GDM1 (cell line): ENCODE measurements around the gene STAP1.
"Not testable (repeated sequence)": the region's sequence is repeated elsewhere in the genome, so short reads cannot be mapped to it uniquely, and the experiment has no call there.

ENCODE experiments used
- DNase-seq: peaks from one replicate; lab custom pipeline; 2025; lab: John Stamatoyannopoulos, UW

STAP1 gene

GRCh38 chr4:67616478-67616877, 58.0 kb downstream of the STAP1 start:
- DNase-seq = no peak

DNA sequence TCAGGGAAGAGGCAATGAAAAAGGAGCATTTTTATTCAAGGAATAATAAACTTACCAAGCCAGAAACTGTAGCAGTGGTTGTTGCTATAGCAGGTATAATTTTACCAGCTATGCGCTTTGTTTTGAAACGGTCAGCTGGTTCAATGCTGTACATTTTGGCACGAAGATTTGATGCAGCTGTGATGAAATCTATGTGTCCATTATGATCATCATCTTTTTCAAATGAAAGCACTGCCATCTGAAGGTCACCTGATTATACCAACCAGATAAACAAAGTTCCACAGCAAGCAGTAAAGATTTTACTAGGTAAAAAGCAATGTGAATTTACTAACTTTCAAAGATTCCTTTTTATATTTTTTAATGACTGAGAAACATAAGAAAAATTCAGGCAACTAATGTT, 66.4 kb downstream of the STAP1 start:
- no peak for DNase-seq

GRCh38 chr4:67632492-67632891, 74.0 kb downstream of the STAP1 start:
- DNase-seq = no peak

DNA sequence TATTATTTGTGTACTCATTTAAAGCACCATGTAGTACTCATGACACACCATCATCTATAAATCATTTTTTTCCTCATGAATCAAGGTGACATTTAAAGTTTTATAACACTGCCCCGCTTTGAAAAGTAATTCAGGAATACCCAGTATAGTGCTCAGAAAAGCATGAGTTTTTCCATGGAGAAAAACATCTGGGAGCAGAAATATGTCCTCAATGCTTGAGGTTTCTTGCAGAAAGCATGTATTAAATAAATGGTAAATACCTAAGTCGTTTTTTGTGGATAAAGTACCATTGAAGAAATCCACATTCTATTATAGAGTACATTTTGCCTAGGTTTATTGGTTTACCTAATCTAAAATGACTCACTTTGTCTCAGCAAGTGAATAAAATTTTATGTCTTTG, 76.2 kb downstream of the STAP1 start:
- DNase-seq = no peak

DNA sequence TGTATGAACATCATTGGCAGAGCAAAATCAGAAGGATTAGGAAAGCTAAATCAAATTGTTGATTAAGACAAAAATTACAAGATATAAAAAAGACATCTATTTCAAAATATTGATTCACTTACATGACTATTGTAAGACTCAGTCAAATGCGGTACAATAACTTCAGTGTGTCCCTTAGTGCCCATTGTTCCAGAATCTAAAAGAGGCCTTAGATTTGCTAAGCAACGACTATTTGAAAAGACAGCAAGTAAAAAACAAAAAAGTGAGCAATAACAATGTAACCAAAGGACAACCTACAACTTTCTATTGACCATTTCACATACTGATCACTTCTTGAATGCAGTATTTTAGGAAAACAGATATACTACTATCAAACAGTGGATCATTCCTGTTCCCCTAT, 76.8 kb downstream of the STAP1 start:
- DNase-seq = no peak

DNA sequence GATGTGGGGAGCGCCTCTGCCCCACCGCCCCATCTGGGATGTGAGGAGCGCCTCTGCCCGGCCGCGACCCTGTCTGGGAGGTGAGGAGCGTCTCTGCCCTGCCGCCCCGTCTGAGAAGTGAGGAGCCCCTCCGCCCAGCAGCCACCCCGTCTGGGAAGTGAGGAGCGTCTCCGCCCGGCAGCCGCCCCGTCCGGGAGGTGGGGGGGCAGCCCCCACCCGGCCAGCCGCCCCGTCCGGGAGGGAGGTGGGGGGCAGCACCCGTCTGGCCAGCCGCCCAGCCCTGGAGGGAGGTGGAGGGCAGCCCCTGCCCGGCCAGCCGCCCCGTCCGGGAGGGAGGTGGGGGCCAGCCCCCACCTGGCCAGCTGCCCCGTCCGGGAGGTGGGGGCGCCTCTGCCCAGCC, 78.5 kb downstream of the STAP1 start:
- not testable (repeated sequence) for DNase-seq

GRCh38 chr4:67638136-67638535, 79.6 kb downstream of the STAP1 start:
- peak; percentile 78 for DNase-seq

DNA sequence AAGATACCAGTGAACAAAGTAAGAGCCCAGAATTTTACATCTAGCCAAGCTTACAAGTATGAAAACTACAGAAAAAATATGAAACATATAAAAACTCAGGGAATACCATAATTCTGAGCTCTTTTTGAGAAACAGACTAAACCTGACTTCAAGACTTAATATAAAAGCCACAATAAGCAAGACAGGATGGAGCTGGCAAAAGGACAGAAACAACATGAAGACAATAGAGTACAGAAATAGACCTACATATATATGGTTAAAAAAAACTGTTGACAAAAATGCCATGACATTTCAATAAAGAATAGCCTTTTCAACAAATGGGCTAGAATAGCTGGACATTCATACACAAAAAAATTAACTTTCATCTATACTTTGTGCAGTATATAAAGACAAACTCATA, 93.0 kb downstream of the STAP1 start:
- DNase-seq = no peak
